Stimulated activated CD4-positive, alpha-beta T cell treated with anti-CD3 and anti-CD28 coated beads, TNF-alpha, amount 100 ng/mL, for 24 hours (primary cell): ENCODE measurements around the gene IGF1R.

Experiments used
- DNase-seq, 3 experiments: peaks; one replicate each; pipeline ENCODE4 v3.0.0-alpha.2; 2020; ENCODE audit warnings: low read depth in 3 of 3

Gene IGF1R

DNA sequence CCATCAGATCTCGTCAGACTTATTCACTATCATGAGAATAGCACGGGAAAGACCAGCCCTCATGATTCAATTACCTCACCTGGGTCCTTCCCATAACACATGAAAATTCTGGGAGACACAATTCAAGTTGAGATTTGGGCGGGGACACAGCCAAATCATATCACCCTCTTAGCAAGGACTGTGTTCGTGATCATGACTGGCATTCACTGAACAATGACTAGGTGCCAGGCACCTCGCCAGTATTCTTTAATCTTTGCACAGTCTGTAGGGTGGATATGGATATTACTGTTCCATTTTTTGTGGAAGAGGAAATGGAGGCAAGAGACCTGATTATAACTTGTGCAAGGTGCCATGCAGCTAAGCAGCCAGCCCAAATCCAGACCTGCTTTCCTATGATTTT lies 77.5 kb downstream of the IGF1R start:
- no peak for DNase-seq

DNA sequence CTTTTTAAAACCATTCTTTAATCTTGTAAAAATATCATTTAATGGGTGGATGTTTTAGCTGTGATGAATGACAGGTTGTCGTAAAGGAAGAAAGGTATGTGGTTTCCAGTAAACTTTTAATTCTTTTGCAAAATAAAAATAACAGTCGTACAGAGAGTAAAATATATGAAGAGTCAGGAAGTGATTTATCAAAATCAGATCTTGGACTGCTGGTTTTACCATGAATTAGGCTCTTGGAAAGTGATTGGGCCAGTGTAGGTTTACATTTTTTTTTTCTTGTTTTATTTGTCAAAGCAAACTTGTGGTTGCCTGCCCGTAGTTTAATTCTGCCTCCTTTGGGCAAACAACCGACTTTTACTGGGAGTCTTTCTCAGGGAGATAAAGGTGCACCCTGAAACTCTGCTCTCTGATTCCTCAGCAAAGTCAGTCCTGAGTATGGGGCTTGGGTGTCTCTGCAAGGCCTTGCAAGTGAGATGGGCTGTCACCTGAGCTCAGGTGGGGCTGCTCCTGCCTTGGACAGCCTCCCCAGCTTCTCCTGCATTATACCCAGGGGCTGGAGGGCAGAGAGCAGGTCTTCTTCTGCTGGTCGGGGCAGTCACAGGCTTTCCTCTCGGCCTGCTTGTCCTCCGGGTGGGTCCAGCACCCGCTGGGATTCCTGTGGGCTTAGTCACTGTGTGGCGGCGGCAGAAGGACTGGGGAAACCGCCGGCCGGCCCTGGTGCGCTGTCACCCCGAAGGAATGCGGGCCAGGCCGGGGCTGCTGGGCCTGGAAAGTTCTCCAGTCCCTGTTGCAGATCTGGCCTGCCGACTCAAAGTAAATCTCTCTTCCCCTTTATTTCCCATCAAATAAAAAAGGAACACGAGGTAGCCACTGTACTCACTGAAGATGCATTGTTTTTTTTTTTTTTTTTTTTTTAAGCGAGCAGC lies 79.0 kb downstream of the IGF1R start:
- no peak for DNase-seq

GRCh38 chr15:98728082-98728810 lies 79.9 kb downstream of the IGF1R start:
- no peak for DNase-seq

DNA sequence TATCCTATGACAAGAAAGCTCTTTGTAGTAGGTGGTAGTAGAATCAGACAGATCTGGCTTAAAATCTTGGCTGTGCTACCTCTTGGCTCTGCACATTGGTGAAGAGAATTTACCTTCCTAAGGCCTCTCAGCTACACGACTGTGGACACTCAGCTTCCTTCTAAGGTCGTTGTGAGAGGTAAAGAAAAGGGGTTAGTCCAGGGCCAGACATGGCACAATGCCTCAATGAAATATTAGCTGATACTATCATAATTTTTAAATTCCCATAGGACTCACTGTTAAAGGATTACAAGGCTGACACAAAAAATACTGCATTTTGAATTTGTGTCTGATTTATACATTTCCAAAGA lies 80.4 kb downstream of the IGF1R start:
- no peak for DNase-seq

DNA sequence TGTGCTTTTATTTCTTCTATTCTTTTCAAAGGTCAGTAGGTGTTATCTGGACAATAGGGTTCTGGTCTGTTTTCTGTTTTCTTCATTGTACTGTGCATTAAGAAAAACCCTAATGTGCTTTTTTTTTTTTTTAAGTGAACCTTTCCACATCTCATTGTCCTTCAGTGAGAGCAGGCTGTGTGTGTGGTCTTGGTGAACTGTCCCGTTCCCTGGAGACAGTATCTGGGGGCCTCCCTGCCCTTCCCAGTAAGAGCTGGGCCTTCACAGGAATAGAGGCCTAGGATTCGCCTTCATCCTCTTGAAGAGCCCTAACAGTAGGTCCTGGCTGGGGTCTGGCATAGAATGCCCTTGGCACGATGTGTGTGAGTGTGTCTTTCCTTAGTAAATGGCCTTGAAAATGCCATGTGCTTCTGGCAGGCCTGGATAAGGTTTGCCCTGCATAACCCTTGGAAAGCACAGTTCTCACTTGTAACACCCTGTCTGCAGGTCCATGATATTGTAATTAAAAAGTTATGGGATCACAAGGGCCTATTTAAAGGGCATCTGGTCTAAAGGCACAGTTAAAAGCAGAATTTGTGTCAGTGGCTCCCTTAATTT lies 81.2 kb downstream of the IGF1R start:
- DNase-seq = no peak

GRCh38 chr15:98730860-98731711 lies 82.7 kb downstream of the IGF1R start:
- DNase-seq = no peak

GRCh38 chr15:98731712-98732450 lies 83.5 kb downstream of the IGF1R start:
- DNase-seq = no peak

- no peak for DNase-seq
Observed at GRCh38 chr15:98733098-98733497, 84.8 kb downstream of the IGF1R start.

DNA sequence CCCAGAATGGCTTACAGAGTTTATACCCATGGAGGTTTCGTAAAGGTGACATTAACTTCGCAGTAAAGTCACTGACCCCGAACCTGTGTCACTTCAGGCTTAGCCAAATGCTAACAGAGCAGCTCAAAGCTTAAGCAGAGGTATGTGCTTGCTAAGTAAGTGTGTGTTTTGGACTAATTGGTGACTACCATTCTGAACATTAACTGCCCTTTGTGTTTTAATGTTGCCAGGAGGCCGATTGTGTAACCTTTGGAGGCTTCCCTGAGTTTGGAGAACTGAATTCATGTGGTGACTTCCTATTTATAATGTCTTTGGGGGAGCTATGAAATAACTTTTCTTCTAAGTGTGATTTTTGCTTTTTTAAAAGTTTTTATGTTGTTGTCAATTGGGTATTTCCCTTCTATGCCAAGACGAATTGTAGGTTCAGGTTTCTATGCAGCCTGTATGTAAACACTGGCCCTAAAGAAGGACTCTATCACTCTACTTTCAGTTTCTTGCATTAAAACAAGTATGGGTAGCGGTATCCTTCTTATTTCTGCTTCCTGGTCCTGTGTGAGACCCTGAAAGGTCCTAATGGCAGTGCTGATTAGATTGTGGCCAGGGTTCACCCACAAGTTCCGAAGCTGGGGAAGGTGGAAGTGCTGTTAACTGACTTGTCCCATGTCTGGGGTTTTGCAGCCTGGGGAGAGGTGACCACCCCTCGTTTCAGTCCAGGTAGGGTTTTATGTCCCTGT lies 86.3 kb downstream of the IGF1R start:
- no peak for DNase-seq

GRCh38 chr15:98735304-98735703 lies 87.0 kb downstream of the IGF1R start:
- no peak for DNase-seq

DNA sequence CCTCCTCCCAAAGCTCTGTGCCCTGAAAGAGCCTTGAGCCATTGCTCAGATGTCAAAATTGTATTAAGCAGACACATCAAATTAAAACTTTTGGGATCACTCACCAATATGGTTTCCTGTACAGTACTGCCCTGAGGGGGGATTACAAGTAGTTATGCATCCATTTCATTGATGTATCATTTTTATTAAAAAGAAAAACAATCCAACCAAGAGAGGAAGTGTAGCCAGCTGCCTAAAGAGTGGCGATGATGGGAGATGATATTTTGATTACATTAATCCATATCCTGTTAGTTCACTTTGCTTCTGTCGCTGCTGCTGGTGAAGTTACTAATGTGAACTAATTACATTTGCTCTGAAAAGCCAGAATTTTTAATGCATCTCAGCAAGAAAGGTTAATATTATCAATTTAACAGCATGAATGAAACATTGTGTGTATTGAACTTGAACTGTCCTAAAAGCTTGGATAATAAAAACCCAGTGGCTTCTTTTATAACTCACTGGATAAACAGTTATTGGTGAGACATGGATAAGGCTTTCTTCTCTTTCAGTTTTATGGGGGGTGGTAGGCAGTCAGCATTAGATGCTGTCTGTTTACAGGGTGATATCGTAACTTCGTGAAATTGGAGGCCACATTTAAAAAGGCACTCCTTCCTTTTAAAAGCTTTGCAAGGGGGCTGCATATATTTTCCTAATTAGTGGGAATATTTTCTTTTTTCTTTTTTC lies 87.7 kb downstream of the IGF1R start:
- DNase-seq = no peak

DNA sequence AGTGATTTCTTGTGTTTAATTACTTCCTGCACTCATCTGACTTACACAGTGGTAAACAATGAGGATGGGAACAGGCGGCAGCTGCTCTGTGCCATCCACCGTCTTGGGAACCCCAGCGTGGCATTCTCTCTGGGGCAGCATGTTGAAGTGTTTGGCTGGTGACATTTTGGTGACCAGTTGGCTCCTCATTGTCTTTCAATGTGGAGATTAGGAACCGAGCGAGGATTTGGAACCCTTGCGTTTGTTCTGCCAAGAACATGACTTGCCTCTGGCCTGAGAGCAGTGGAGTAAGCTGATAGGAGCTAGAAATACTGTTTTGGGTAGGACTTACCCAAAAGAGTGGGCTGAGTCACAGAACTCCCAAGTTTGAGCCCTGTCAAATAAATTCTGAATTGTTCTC lies 88.8 kb downstream of the IGF1R start:
- no peak for DNase-seq

DNA sequence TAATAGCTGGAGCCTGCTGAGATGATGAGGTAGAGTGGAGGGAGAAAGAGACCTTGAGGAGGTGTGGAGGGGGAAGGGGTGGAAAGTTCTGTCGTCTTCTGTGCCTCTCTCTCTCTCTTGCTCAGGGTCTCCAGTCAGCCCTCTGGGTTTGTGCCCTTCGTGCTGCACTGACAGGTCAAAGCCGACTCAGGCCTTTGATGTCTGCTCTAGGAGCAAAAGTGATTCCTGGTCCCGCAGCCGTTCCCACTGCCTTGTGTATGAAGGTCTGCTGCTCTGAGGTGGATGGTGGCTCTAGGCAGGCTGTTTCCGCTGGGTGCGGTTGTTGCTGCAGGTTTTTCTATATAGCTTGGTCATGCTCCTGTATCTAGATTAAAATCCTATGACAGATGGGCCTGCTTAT lies 89.4 kb downstream of the IGF1R start:
- no peak for DNase-seq

DNA sequence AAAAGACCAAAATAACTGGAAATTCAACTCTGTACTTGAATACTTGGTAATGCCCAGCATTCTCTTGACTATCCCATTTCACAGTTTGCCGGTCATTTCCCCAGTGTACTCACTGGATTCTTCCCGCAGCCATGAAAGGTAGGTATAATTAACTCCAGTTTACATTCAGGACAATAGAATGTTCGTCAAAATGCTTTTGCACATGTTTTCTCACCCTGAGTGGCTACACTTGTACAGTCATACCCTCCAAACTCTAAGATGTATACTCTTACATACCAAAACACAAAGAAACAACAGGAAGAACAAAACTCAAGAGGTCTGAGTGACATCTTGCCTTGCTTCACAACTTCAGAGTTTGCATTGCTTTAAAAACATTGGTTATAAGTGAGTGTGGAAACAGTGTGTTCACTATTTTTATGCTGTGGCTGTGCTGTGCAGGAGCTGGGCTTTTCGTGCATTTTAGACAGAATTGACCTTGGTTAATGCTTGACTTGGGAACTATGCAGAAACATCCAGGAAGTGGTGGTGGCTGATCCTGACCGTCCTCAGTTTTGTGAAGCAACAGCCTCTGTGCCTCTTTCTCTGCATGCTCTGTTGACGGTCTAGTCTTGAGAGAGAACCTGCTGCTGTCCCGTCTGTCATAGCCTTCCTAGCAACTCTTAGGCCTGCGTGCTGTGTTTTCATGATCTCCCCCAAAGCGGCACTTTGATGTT lies 90.5 kb downstream of the IGF1R start:
- DNase-seq = no peak

- DNase-seq = no peak
Observed at GRCh38 chr15:98740295-98740694, 92.0 kb downstream of the IGF1R start.

GRCh38 chr15:98740963-98741362 lies 92.6 kb downstream of the IGF1R start:
- DNase-seq = no peak

- no peak for DNase-seq
Observed at GRCh38 chr15:98743177-98743576, 94.8 kb downstream of the IGF1R start.

GRCh38 chr15:98744506-98744905 lies 96.2 kb downstream of the IGF1R start:
- no peak for DNase-seq

- no peak for DNase-seq
Observed at GRCh38 chr15:98745179-98745578, 96.8 kb downstream of the IGF1R start.
